ENCODE measurements around the gene MAP3K14.

- TF ChIP-seq, protein P1, sequence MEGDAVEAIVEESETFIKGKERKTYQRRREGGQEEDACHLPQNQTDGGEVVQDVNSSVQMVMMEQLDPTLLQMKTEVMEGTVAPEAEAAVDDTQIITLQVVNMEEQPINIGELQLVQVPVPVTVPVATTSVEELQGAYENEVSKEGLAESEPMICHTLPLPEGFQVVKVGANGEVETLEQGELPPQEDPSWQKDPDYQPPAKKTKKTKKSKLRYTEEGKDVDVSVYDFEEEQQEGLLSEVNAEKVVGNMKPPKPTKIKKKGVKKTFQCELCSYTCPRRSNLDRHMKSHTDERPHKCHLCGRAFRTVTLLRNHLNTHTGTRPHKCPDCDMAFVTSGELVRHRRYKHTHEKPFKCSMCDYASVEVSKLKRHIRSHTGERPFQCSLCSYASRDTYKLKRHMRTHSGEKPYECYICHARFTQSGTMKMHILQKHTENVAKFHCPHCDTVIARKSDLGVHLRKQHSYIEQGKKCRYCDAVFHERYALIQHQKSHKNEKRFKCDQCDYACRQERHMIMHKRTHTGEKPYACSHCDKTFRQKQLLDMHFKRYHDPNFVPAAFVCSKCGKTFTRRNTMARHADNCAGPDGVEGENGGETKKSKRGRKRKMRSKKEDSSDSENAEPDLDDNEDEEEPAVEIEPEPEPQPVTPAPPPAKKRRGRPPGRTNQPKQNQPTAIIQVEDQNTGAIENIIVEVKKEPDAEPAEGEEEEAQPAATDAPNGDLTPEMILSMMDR (IDR thresholded peaks at IDR 0.05) = no peak
- no peak for TF ChIP-seq POLR2A (IDR thresholded peaks at IDR 0.05)
- no peak for TF ChIP-seq POLR2AphosphoS5 (IDR thresholded peaks at IDR 0.05)
Measured at GRCh38 chr17:45338996-45339535, 22.2 kb upstream of the MAP3K14 start.

Data from prostate gland (tissue), 2 donors.